K562 (cell line): ENCODE measurements around the gene TUBA1A. TPM values are rescaled to one million over a fixed set of nuclear protein-coding genes. Genes with fewer than 3 reads are reported as not detected.

Experiments
- BHLHE40 ChIP-seq: IDR thresholded peaks from 2 replicates; pipeline ENCODE4 v1.6.1; 2011; ENCODE audit warnings: low read length, improper control_type of control experiment
- CREM ChIP-seq: IDR thresholded peaks from 2 replicates; pipeline ENCODE4 v1.6.1; 2014; ENCODE audit warnings: antibody characterized with exemption, low read depth
- HNRNPLL ChIP-seq: fragments of 200-400 bp; formaldehyde crosslinking; IDR thresholded peaks from 2 replicates; pipeline ENCODE4 v1.6.1; 2017; ENCODE audit warnings: low read length, low read depth, mild to moderate bottlenecking; ENCODE audit not compliant: poor library complexity, severe bottlenecking
- POLR2AphosphoS2 ChIP-seq: IDR thresholded peaks from 2 replicates; pipeline ENCODE4 v1.6.1; 2012; ENCODE audit warnings: low read length, improper control_type of control experiment
- RFX5 ChIP-seq: IDR thresholded peaks from 2 replicates; pipeline ENCODE4 v1.6.1; 2011; ENCODE audit warnings: low read depth, mild to moderate bottlenecking, improper control_type of control experiment, low read length
- RUNX1 ChIP-seq: sonication (generic); IDR thresholded peaks from 2 replicates; pipeline ENCODE4 v1.6.1; 2016; ENCODE audit warnings: antibody characterized with exemption, low read depth
- SMARCE1 ChIP-seq: fragments of 450-650 bp; IDR thresholded peaks from 2 replicates; pipeline ENCODE4 v1.7.1; 2016; ENCODE audit warnings: mild to moderate bottlenecking
- TFAM ChIP-seq: fragments of 250-450 bp; sonication (Bioruptor Pico); conservative IDR thresholded peaks from 2 replicates; pipeline ENCODE4 v1.5.0; 2021; ENCODE audit warnings: mild to moderate bottlenecking, moderate library complexity
- TRIM25 ChIP-seq: fragments of 450-650 bp; IDR thresholded peaks from 2 replicates; pipeline ENCODE4 v1.7.0; 2016; ENCODE audit warnings: borderline replicate concordance
- ZFX ChIP-seq: sonication (generic); formaldehyde crosslinking; IDR thresholded peaks from 2 replicates; pipeline ENCODE4 v1.8.0; 2022; ENCODE audit warnings: mild to moderate bottlenecking, missing genetic modification reagents, moderate library complexity
- ZKSCAN8 ChIP-seq: fragments of 200-800 bp; sonication (Bioruptor generic); IDR thresholded peaks from 2 replicates; pipeline ENCODE4 v1.6.1; 2016; ENCODE audit warnings: missing genetic modification characterization, missing compliant biosample characterization
- ZNF609 ChIP-seq: sonication (generic); formaldehyde crosslinking; IDR thresholded peaks from 2 replicates; pipeline ENCODE4 v1.8.1; 2023; ENCODE audit warnings: missing genetic modification reagents, mild to moderate bottlenecking, borderline replicate concordance
- polyA plus RNA-seq, 8 experiments: library from polyadenylated mRNA; depleted of rRNA in 4 of 8; stranded (reverse) in 5 of 8; unstranded in 3 of 8; fragments of >200 nt; fragmentation: Nextera tagmentation in 2 of 8; fragmentation: Illumina TruSeq in 1 of 8; extraction: Ambion mirVana in 2 of 8; extraction: Trizol in 1 of 8; gene quantifications; 2 replicates each; pipeline versions ENCODE4 v1.2.1 to v1.2.3, GENCODE V29; 2011 to 2014; ENCODE audit warnings: inconsistent platforms in 1 of 8, missing spikeins in 1 of 8
- total RNA-seq, 7 experiments: library from RNA; depleted of rRNA in 6 of 7; stranded (reverse); fragments of >200 nt in 6 of 7; fragmentation: Illumina TruSeq in 2 of 7; extraction: Trizol in 2 of 7; gene quantifications; 2 replicates each; pipeline versions ENCODE4 v1.2.1 to v1.2.3, GENCODE V29; 2011 to 2021; ENCODE audit warnings: low replicate concordance in 1 of 7
- TF ChIP-seq, protein P1 (sequence below): fragments of 200-800 bp; sonication (Bioruptor generic); IDR thresholded peaks from 2 replicates; pipeline ENCODE4 v1.6.1; 2017; ENCODE audit warnings: missing genetic modification characterization, missing compliant biosample characterization
- TF ChIP-seq, protein P2 (sequence below): fragments of 450-650 bp; IDR thresholded peaks from 2 replicates; pipeline ENCODE4 v1.6.1; 2014; ENCODE audit warnings: low read depth, mild to moderate bottlenecking, moderate library complexity, borderline replicate concordance
- TF ChIP-seq, protein P3 (sequence below), 2 experiments: fragments of 450-650 bp; conservative IDR thresholded peaks; 2 replicates each; pipeline ENCODE4 v1.6.1; 2017; ENCODE audit warnings: mild to moderate bottlenecking in 2 of 2, moderate library complexity in 2 of 2

TUBA1A gene
- total and polyA plus RNA-seq, 9 of the 15 experiments (the other 6 are each of a cell fraction or from before 2014, with no cell fraction given), result 7.4 to 45.1 (median 11.9) TPM

DNA sequence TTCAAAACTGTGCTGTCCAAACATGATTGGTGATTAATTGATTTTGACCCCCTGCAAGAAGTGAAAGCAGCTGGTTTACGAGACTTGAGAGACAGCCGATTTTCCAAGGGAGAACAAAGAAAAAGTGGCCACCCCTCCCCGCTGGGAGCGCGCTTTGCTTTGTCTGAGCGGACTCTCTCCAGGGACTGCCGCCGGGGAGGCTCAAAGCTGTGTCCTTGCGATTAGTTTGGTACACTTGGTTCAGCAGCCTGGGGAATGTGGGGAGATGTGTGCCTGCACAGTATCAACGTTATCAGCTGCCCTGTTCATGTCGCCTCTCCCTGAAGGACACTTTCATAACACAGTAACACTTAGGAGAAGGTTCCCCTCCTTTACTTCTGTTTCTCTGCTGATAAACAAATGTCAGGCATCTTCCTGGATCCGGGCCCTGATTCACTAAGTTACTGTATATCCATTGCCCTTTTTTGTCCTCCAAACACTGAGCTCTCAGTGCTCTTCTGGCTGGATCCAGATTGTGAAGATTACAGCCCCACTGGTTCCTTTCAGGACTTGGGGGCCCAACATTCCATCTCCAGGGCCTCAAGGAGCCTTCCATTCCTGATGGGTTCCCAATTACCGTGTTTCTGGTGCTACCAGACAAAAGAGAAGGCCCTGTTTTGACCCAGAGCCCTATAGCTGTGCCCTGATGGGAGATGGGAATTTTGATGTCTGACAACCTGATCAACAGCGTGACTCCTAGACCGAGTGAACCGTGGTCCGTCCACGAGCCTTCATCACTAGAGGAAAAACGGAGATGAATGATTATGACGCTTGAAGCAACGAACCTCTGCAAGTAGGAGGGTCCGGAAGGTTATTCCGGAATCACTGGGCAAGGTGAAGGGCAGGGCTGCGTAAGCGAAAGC lies 44.3 kb upstream of the TUBA1A start (continued):
- TF ChIP-seq TRIM25, result no peak
- TF ChIP-seq CREM, result peak; percentile 85
- TF ChIP-seq, protein P1, sequence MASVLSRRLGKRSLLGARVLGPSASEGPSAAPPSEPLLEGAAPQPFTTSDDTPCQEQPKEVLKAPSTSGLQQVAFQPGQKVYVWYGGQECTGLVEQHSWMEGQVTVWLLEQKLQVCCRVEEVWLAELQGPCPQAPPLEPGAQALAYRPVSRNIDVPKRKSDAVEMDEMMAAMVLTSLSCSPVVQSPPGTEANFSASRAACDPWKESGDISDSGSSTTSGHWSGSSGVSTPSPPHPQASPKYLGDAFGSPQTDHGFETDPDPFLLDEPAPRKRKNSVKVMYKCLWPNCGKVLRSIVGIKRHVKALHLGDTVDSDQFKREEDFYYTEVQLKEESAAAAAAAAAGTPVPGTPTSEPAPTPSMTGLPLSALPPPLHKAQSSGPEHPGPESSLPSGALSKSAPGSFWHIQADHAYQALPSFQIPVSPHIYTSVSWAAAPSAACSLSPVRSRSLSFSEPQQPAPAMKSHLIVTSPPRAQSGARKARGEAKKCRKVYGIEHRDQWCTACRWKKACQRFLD (CRISPR knock-in tag), result peak; percentile 73; the same call in 1 of the 2 replicates
- TF ChIP-seq, protein P2, sequence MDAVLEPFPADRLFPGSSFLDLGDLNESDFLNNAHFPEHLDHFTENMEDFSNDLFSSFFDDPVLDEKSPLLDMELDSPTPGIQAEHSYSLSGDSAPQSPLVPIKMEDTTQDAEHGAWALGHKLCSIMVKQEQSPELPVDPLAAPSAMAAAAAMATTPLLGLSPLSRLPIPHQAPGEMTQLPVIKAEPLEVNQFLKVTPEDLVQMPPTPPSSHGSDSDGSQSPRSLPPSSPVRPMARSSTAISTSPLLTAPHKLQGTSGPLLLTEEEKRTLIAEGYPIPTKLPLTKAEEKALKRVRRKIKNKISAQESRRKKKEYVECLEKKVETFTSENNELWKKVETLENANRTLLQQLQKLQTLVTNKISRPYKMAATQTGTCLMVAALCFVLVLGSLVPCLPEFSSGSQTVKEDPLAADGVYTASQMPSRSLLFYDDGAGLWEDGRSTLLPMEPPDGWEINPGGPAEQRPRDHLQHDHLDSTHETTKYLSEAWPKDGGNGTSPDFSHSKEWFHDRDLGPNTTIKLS, result 0 out of 2 replicates have a peak, but pooled peaks have one; percentile 30
- TF ChIP-seq BHLHE40, result peak; percentile 77; the same call in 1 of the 2 replicates
- TF ChIP-seq TFAM (CRISPR knock-in tag), result no peak
- TF ChIP-seq, protein P3, sequence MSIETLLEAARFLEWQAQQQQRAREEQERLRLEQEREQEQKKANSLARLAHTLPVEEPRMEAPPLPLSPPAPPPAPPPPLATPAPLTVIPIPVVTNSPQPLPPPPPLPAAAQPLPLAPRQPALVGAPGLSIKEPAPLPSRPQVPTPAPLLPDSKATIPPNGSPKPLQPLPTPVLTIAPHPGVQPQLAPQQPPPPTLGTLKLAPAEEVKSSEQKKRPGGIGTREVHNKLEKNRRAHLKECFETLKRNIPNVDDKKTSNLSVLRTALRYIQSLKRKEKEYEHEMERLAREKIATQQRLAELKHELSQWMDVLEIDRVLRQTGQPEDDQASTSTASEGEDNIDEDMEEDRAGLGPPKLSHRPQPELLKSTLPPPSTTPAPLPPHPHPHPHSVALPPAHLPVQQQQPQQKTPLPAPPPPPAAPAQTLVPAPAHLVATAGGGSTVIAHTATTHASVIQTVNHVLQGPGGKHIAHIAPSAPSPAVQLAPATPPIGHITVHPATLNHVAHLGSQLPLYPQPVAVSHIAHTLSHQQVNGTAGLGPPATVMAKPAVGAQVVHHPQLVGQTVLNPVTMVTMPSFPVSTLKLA (conservative IDR thresholded peaks at IDR 0.05), result peak; percentile 51 to 74; a peak in 3 of 4 replicates
- peak; percentile 96 for TF ChIP-seq SMARCE1
- no peak; the same call in none of the 2 replicates for TF ChIP-seq ZFX (CRISPR knock-in tag)
- no peak for TF ChIP-seq RUNX1
- no peak; the same call in 1 of the 2 replicates for TF ChIP-seq ZNF609 (CRISPR knock-in tag)
- TF ChIP-seq POLR2AphosphoS2, result no peak
- TF ChIP-seq RFX5, result no peak
- TF ChIP-seq ZKSCAN8, result peak; percentile 84
- peak; percentile 46 for TF ChIP-seq HNRNPLL
